WTC11 (cell line): ENCODE measurements around the gene EEF1E1. TPM values are rescaled to one million over a fixed set of nuclear protein-coding genes. Genes with fewer than 3 reads are reported as not detected.

Source experiments
- ATAC-seq: fragments of 200-7000 bp; cut with Tn5 transposase; 2 replicates; pipeline ENCODE4 v1.10.0; 2021; ENCODE audit warnings: mild to moderate bottlenecking, moderate library complexity
- CTCF ChIA-PET: fragments of 300-600 bp; sonication (Branson Sonifier 250); formaldehyde crosslinking; loops from one replicate; lab custom pipeline; 2021; ENCODE audit warnings: antibody characterized with exemption; lab: Charles Lee
- POLR2A ChIA-PET: fragments of 350-600 bp; sonication (Branson Sonifier 250); formaldehyde crosslinking; loops from one replicate; lab custom pipeline; 2021; ENCODE audit warnings: antibody characterized with exemption; lab: Charles Lee
- DNase-seq: peaks from one replicate; pipeline ENCODE4 v3.0.0; 2021; ENCODE audit warnings: low spot score
- H3K27ac Mint-ChIP-seq: 2 replicates; pipeline ENCODE4 v1.8.0; 2021; ENCODE audit warnings: mixed read lengths
- H3K27me3 Mint-ChIP-seq: 2 replicates; pipeline ENCODE4 v1.8.0; 2021; ENCODE audit warnings: low read depth, mild to moderate bottlenecking, moderate library complexity, mixed read lengths
- H3K36me3 Mint-ChIP-seq: 2 replicates; pipeline ENCODE4 v1.8.0; 2021; ENCODE audit warnings: mixed read lengths
- H3K4me1 Mint-ChIP-seq: 2 replicates; pipeline ENCODE4 v1.8.0; 2022; ENCODE audit warnings: mixed read lengths
- H3K4me3 Mint-ChIP-seq: 2 replicates; pipeline ENCODE4 v1.8.0; 2021; ENCODE audit warnings: mild to moderate bottlenecking, moderate library complexity, mixed read lengths
- H3K9me3 Mint-ChIP-seq: 2 replicates; pipeline ENCODE4 v1.8.0; 2021; ENCODE audit warnings: mixed read lengths
- CDX4 ChIP-seq: fragments of 250-450 bp; sonication (Bioruptor Pico); IDR thresholded peaks from 2 replicates; pipeline ENCODE4 v1.9.0; 2021; ENCODE audit warnings: moderate library complexity, mild to moderate bottlenecking, inconsistent platforms, borderline replicate concordance
- CREM ChIP-seq: sonication (generic); formaldehyde crosslinking; IDR thresholded peaks from 2 replicates; pipeline ENCODE4 v1.8.1; 2022; ENCODE audit warnings: mild to moderate bottlenecking, missing genetic modification reagents, moderate library complexity
- ELF4 ChIP-seq: sonication (generic); formaldehyde crosslinking; IDR thresholded peaks from 2 replicates; pipeline ENCODE4 v1.8.1; 2022; ENCODE audit warnings: low read depth, mild to moderate bottlenecking, moderate library complexity, missing genetic modification reagents
- ETV6 ChIP-seq: sonication (generic); formaldehyde crosslinking; IDR thresholded peaks from 2 replicates; pipeline ENCODE4 v1.8.1; 2022; ENCODE audit warnings: mild to moderate bottlenecking, missing genetic modification reagents
- FOXP1 ChIP-seq: sonication (generic); formaldehyde crosslinking; IDR thresholded peaks from 2 replicates; pipeline ENCODE4 v1.8.0; 2022; ENCODE audit warnings: missing genetic modification reagents, mild to moderate bottlenecking, moderate library complexity, borderline replicate concordance
- GABPB1 ChIP-seq: sonication (generic); formaldehyde crosslinking; IDR thresholded peaks from 2 replicates; pipeline ENCODE4 v1.8.1; 2023; ENCODE audit warnings: mild to moderate bottlenecking, missing genetic modification reagents
- JAZF1 ChIP-seq: fragments of 250-450 bp; sonication (Bioruptor Pico); IDR thresholded peaks from 2 replicates; pipeline ENCODE4 v1.9.0; 2021; ENCODE audit warnings: moderate library complexity, mild to moderate bottlenecking, inconsistent platforms
- MLX ChIP-seq: sonication (generic); formaldehyde crosslinking; IDR thresholded peaks from 2 replicates; pipeline ENCODE4 v1.8.1; 2023; ENCODE audit warnings: mild to moderate bottlenecking, missing genetic modification reagents, moderate library complexity
- NFATC4 ChIP-seq: fragments of 250-450 bp; sonication (Bioruptor Pico); IDR thresholded peaks from 2 replicates; pipeline ENCODE4 v1.9.0; 2021; ENCODE audit warnings: mild to moderate bottlenecking
- NR1H2 ChIP-seq: sonication (generic); formaldehyde crosslinking; IDR thresholded peaks from 2 replicates; pipeline ENCODE4 v1.9.0; 2021; ENCODE audit warnings: mild to moderate bottlenecking, moderate library complexity, missing genetic modification reagents
- PRRX2 ChIP-seq: fragments of 250-450 bp; sonication (Bioruptor Pico); IDR thresholded peaks from 2 replicates; pipeline ENCODE4 v1.8.0; 2021; ENCODE audit warnings: mild to moderate bottlenecking
- USF1 ChIP-seq: sonication (generic); formaldehyde crosslinking; IDR thresholded peaks from 2 replicates; pipeline ENCODE4 v1.8.0; 2022; ENCODE audit warnings: mild to moderate bottlenecking, missing genetic modification reagents
- ZMAT4 ChIP-seq: fragments of 250-450 bp; sonication (Bioruptor Pico); IDR thresholded peaks from 2 replicates; pipeline ENCODE4 v1.9.0; 2021; ENCODE audit warnings: mild to moderate bottlenecking
- ZNF138 ChIP-seq: sonication (generic); formaldehyde crosslinking; conservative IDR thresholded peaks from 2 replicates; pipeline ENCODE4 v1.8.1; 2022; ENCODE audit warnings: mild to moderate bottlenecking, moderate library complexity, missing genetic modification reagents
- total RNA-seq: library from RNA; stranded (reverse); gene quantifications from 3 replicates; pipeline ENCODE4 v1.2.3, GENCODE V29; 2021
- TF ChIP-seq, protein P1 (sequence below): sonication (generic); formaldehyde crosslinking; IDR thresholded peaks from 2 replicates; pipeline ENCODE4 v1.8.1; 2023; ENCODE audit warnings: mild to moderate bottlenecking, missing genetic modification reagents
- TF ChIP-seq, protein P2 (sequence below): fragments of 250-450 bp; sonication (Bioruptor Pico); conservative IDR thresholded peaks from 2 replicates; pipeline ENCODE4 v1.9.0; 2021; ENCODE audit warnings: mild to moderate bottlenecking
- TF ChIP-seq, protein P3 (sequence below): sonication (generic); formaldehyde crosslinking; IDR thresholded peaks from 2 replicates; pipeline ENCODE4 v1.8.0; 2022; ENCODE audit warnings: mild to moderate bottlenecking, missing genetic modification reagents
- TF ChIP-seq, protein P4 (sequence below): sonication (generic); formaldehyde crosslinking; conservative IDR thresholded peaks from 2 replicates; pipeline ENCODE4 v1.8.1; 2023; ENCODE audit warnings: mild to moderate bottlenecking, low read depth, missing genetic modification reagents, moderate library complexity
- TF ChIP-seq, protein P5 (sequence below): fragments of 250-450 bp; sonication (Bioruptor Pico); IDR thresholded peaks from 2 replicates; pipeline ENCODE4 v2.1.2; 2022; ENCODE audit warnings: mild to moderate bottlenecking, moderate library complexity

The EEF1E1 gene
- total RNA-seq, 1 experiment from 2014 or later: 89.2 TPM

- peaks cover 25% of the 10 kb centered on the region for H3K4me1 Mint-ChIP-seq
- no peak overlapping the region for H3K4me3 Mint-ChIP-seq
- H3K36me3 Mint-ChIP-seq: peaks cover 68% of the 10 kb centered on the region
- peak overlapping the region; percentile 22; the same call in 1 of the 2 replicates for H3K27ac Mint-ChIP-seq
- CTCF ChIA-PET: no interaction called here
- no peak for DNase-seq
- POLR2A ChIA-PET: no interaction called here
- H3K9me3 Mint-ChIP-seq: peaks cover 31% of the 10 kb centered on the region
- peak; percentile 79 for ATAC-seq
- no peak for TF ChIP-seq ELF4 (CRISPR knock-in tag)
- TF ChIP-seq, protein P1, sequence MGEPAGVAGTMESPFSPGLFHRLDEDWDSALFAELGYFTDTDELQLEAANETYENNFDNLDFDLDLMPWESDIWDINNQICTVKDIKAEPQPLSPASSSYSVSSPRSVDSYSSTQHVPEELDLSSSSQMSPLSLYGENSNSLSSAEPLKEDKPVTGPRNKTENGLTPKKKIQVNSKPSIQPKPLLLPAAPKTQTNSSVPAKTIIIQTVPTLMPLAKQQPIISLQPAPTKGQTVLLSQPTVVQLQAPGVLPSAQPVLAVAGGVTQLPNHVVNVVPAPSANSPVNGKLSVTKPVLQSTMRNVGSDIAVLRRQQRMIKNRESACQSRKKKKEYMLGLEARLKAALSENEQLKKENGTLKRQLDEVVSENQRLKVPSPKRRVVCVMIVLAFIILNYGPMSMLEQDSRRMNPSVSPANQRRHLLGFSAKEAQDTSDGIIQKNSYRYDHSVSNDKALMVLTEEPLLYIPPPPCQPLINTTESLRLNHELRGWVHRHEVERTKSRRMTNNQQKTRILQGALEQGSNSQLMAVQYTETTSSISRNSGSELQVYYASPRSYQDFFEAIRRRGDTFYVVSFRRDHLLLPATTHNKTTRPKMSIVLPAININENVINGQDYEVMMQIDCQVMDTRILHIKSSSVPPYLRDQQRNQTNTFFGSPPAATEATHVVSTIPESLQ (CRISPR knock-in tag): no peak
- TF ChIP-seq ETV6 (CRISPR knock-in tag): no peak
- no peak for TF ChIP-seq NR1H2 (CRISPR knock-in tag)
- no peak for TF ChIP-seq FOXP1 (CRISPR knock-in tag)
- TF ChIP-seq NFATC4: no peak
- H3K27me3 Mint-ChIP-seq: no peaks in the 10 kb centered on the region
Observed at GRCh38 chr6:8086755-8087306, 15.5 kb downstream of the EEF1E1 start.

- H3K27me3 Mint-ChIP-seq: no peaks in the 10 kb centered on the region
- peak; percentile 96 for TF ChIP-seq GABPB1 (CRISPR knock-in tag)
- TF ChIP-seq ZMAT4: no peak
- TF ChIP-seq, all 79 proteins: peak for 1
- Mint-ChIP-seq H3K4me1 (peaks cover 25% of the 10 kb centered on the region), H3K36me3 (peaks cover 61% of the 10 kb centered on the region), H3K27ac (no peak overlapping the region), H3K9me3 (peaks cover 19% of the 10 kb centered on the region), H3K4me3 (no peak overlapping the region)
- POLR2A ChIA-PET: interaction anchor here (0.9 to 1.2 kb wide), 2 partner anchors 17 to 21 kb away, joined by 3 to 4 read pairs; partner anchors contain the start of gene EEF1E1
- CTCF ChIA-PET: no interaction called here
- ATAC-seq (no peak; the same call in 1 of the 2 replicates), DNase-seq (no peak)
Observed at GRCh38 chr6:8085053-8085511, 17.3 kb downstream of the EEF1E1 start.

DNA sequence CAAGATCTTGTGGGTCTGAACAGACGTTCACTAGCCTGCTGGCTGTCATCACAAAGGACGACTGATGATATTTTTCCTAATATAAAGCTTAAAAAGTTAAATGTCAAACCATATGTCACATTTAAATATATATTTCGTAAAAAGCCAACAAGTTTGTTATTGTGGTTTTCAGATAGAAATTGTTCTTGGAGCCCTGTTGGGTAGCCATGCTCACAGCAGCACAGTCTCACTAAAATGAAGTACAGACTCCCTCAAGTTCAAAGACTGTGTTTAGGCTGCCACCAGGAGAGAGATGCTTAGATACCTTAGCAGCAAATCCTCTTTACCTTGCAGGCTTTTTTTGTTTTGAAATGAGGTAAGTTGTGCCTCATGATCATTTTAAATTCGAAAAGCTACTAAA lies 17.8 kb downstream of the EEF1E1 start:
- ATAC-seq (no peak), DNase-seq (no peak)
- H3K27me3 Mint-ChIP-seq: no peaks in the 10 kb centered on the region
- H3K27ac Mint-ChIP-seq: no peak overlapping the region
- peaks cover 25% of the 10 kb centered on the region for H3K4me1 Mint-ChIP-seq
- ChIA-PET CTCF (no interaction called here), POLR2A (interaction anchor here (0.9 kb wide), 1 partner anchor 20 kb away, joined by 4 read pairs; no protein-coding TSS in a partner anchor)
- TF ChIP-seq CREM: no peak
- no peak for TF ChIP-seq CDX4 (CRISPR knock-in tag)
- no peak for TF ChIP-seq USF1
- TF ChIP-seq PRRX2 (CRISPR knock-in tag): no peak
- TF ChIP-seq, protein P2, sequence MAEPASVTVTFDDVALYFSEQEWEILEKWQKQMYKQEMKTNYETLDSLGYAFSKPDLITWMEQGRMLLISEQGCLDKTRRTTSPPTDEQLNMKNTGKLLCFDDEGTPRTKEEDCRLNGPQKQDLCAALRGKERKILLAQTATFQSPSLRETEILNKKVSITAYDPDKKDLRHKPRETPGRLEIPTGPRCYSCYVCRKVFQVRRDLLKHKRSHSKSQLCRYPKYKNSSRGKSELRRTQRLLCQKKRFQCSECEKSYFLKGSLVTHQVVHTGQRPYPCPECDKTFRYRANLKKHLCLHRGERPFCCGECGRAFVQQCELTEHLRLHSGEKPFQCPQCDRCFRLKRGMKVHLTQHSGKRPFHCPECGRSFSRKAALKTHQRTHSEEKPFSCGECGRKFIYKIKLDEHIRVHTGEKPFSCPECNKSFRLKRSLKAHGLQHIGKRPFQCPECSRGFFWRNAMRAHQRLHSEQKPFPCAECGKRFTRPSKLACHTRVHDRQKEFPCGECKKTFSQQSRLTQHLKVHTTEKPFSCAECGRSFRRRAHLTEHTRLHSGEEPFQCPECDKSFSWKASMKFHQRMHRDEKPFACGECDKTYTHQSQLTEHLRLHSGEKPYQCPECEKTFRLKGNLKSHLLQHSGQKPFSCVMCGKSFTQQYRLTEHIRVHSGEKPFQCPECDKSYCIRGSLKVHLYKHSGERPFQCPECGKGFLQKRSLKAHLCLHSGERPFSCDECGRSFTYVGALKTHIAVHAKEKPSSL (CRISPR knock-in tag): no peak
- no peak for TF ChIP-seq ZNF138
- no peak for TF ChIP-seq JAZF1 (CRISPR knock-in tag)
- no peak for TF ChIP-seq MLX (CRISPR knock-in tag)
- TF ChIP-seq, protein P3, sequence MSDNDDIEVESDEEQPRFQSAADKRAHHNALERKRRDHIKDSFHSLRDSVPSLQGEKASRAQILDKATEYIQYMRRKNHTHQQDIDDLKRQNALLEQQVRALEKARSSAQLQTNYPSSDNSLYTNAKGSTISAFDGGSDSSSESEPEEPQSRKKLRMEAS: no peak
- TF ChIP-seq, protein P4, sequence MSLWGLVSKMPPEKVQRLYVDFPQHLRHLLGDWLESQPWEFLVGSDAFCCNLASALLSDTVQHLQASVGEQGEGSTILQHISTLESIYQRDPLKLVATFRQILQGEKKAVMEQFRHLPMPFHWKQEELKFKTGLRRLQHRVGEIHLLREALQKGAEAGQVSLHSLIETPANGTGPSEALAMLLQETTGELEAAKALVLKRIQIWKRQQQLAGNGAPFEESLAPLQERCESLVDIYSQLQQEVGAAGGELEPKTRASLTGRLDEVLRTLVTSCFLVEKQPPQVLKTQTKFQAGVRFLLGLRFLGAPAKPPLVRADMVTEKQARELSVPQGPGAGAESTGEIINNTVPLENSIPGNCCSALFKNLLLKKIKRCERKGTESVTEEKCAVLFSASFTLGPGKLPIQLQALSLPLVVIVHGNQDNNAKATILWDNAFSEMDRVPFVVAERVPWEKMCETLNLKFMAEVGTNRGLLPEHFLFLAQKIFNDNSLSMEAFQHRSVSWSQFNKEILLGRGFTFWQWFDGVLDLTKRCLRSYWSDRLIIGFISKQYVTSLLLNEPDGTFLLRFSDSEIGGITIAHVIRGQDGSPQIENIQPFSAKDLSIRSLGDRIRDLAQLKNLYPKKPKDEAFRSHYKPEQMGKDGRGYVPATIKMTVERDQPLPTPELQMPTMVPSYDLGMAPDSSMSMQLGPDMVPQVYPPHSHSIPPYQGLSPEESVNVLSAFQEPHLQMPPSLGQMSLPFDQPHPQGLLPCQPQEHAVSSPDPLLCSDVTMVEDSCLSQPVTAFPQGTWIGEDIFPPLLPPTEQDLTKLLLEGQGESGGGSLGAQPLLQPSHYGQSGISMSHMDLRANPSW (CRISPR knock-in tag): no peak
- TF ChIP-seq, protein P5, sequence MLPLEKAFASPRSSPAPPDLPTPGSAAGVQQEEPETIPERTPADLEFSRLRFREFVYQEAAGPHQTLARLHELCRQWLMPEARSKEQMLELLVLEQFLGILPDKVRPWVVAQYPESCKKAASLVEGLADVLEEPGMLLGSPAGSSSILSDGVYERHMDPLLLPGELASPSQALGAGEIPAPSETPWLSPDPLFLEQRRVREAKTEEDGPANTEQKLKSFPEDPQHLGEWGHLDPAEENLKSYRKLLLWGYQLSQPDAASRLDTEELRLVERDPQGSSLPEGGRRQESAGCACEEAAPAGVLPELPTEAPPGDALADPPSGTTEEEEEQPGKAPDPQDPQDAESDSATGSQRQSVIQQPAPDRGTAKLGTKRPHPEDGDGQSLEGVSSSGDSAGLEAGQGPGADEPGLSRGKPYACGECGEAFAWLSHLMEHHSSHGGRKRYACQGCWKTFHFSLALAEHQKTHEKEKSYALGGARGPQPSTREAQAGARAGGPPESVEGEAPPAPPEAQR (CRISPR knock-in tag): no peak
- H3K36me3 Mint-ChIP-seq: peaks cover 64% of the 10 kb centered on the region
- H3K4me3 Mint-ChIP-seq: no peak overlapping the region
- peaks cover 17% of the 10 kb centered on the region for H3K9me3 Mint-ChIP-seq
